Breast epithelium (tissue), 4 donors: ENCODE measurements around the gene SRGAP3. TPM values are rescaled to one million over a fixed set of nuclear protein-coding genes. Genes with fewer than 3 reads are reported as not detected.

Source experiments
- DNase-seq, 2 donors: peaks; one replicate each; pipeline ENCODE4 v3.0.0-alpha.2; 2019; ENCODE audit warnings: low spot score in 2 of 2
- H3K27ac ChIP-seq, 2 donors: fragments of 200-600 bp; sonication (generic) in 1 of 2; one replicate each; pipeline ENCODE4 v1.5.1; 2016 to 2019; ENCODE audit warnings: mild to moderate bottlenecking in 1 of 2
- H3K27me3 ChIP-seq, 2 donors: fragments of 200-600 bp; sonication (generic) in 1 of 2; one replicate each; pipeline versions ENCODE4 v1.5.1 to v1.6.0; 2017 to 2019; ENCODE audit warnings: control low read depth in 1 of 2, mild to moderate bottlenecking in 1 of 2
- H3K36me3 ChIP-seq: fragments of 200-600 bp; one replicate; pipeline ENCODE4 v1.5.1; 2019
- H3K4me1 ChIP-seq, 2 donors: fragments of 200-600 bp; sonication (generic); one replicate each; pipeline ENCODE4 v1.5.1; 2016 to 2019; ENCODE audit warnings: control low read depth in 1 of 2
- H3K4me3 ChIP-seq, 3 donors: fragments of 200-600 bp; sonication (generic); 1 replicate in 2 of 3; 2 replicates in 1 of 3; pipeline ENCODE4 v1.5.1; 2016 to 2019; ENCODE audit warnings: mild to moderate bottlenecking in 3 of 3, moderate library complexity in 2 of 3
- H3K9me3 ChIP-seq, 2 donors: fragments of 200-600 bp; sonication (generic) in 1 of 2; one replicate each; pipeline ENCODE4 v1.5.1; 2016 to 2019; ENCODE audit warnings: control low read depth in 1 of 2
- CTCF ChIP-seq, 3 donors: fragments of 450-650 bp; IDR thresholded peaks; one replicate each; pipeline ENCODE4 v1.5.1; 2016 to 2017; ENCODE audit warnings: antibody characterized with exemption in 3 of 3, mild to moderate bottlenecking in 3 of 3, moderate library complexity in 3 of 3
- POLR2A ChIP-seq: fragments of 450-650 bp; IDR thresholded peaks from one replicate; pipeline ENCODE4 v1.6.1; 2016; ENCODE audit warnings: antibody characterized with exemption, mild to moderate bottlenecking, moderate library complexity
- POLR2AphosphoS5 ChIP-seq, 3 donors: sonication (generic); formaldehyde crosslinking; IDR thresholded peaks; one replicate each; pipeline ENCODE4 v1.6.1; 2017; ENCODE audit warnings: antibody characterized with exemption in 3 of 3
- intact Hi-C: fragments of 100-400 bp; cut with DNase I; formaldehyde crosslinking; loops from one replicate; pipeline ENCODE4 v1.15.1; 2023; ENCODE audit warnings: low total_unique reads
- total RNA-seq, 3 donors: library from RNA; depleted of rRNA; stranded (reverse); fragments of >200 nt; gene quantifications; one replicate each; pipeline ENCODE4 v1.1.0, GENCODE V29; 2016

Gene SRGAP3
- total RNA-seq, 3 donors from 2014 or later, result 13.6 to 21.5 (median 19.0) TPM

DNA sequence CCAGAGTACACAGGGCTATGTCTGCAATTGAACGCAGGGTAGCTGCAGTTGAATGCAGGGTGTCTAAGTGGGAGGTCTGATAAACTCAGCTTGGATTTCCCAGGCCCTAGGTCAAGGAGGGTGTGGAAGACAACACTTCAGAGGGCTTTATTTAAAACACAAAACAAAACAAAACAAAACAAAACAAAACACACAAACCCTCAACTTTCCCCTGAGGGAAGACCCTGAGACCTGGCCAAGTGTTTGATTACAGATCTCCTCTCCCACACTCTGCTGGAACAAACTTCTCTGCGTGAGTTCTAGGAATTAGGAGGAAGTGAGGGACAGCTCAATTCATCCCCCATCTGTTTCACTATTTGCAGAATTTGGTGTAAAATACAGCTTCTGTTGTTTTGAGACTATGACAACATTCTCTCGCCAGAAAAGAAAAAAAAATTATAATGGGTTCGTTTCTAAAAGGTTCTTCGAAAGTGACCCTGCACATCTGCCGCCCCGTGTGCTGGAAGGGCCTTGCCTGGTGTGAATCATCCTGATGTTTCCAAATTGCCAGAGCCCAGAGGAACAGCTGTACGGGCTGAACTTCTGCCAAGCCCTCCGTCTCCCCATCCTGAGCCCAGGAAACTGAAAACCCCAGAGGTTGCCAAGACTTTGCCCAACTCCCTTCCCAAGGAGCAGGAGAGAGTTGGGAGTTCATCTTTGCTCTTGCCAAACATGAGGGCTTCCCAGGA, 212.9 kb downstream of the SRGAP3 start:
- no peak overlapping the region for H3K4me3 ChIP-seq
- no peaks in the 10 kb centered on the region for H3K9me3 ChIP-seq
- H3K4me1 ChIP-seq, result no peaks in the 10 kb centered on the region
- peak in 1 of 2 donors; percentile 24 for DNase-seq
- TF ChIP-seq POLR2AphosphoS5 (IDR thresholded peaks at IDR 0.05), result peak in 1 of 3 donors; percentile 33
- no peak for TF ChIP-seq CTCF (IDR thresholded peaks at IDR 0.05)
- TF ChIP-seq POLR2A, result no peak
- peak overlapping the region in 1 of 2 donors; percentile 9 for H3K27ac ChIP-seq
- no peaks in the 10 kb centered on the region for H3K27me3 ChIP-seq
- intact Hi-C loops, result no loop called here
- no peaks in the 10 kb centered on the region for H3K36me3 ChIP-seq

GRCh38 chr3:9035961-9036360, 213.5 kb downstream of the SRGAP3 start:
- H3K9me3 ChIP-seq, result no peaks in the 10 kb centered on the region
- no peak for TF ChIP-seq CTCF (IDR thresholded peaks at IDR 0.05)
- TF ChIP-seq POLR2A, result no peak
- TF ChIP-seq POLR2AphosphoS5 (IDR thresholded peaks at IDR 0.05), result no peak
- H3K27me3 ChIP-seq, result no peaks in the 10 kb centered on the region
- H3K36me3 ChIP-seq, result no peaks in the 10 kb centered on the region
- H3K27ac ChIP-seq, result no peak overlapping the region
- H3K4me1 ChIP-seq, result no peaks in the 10 kb centered on the region
- DNase-seq, result no peak
- H3K4me3 ChIP-seq, result no peak overlapping the region
- intact Hi-C loops, result no loop called here

DNA sequence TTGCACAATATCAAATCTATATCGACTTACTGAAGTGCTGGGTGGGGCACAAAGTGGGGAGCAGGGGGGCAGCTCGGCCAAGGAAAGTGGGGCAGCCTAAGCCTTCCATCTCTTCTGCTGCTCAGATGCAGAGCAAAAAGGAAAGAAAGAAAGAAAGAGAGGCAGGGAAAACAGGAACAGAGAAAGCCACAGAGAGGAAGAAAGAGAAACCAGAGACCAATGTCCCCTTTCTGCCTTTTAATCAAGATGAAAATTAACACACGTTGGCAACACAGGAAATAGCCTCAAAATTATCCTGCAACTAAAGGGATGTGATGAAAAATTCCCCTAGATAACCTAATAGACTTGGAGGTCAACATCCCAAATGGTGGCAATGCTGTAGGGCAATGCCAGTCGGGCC, 214.0 kb downstream of the SRGAP3 start:
- no peaks in the 10 kb centered on the region for H3K9me3 ChIP-seq
- no peaks in the 10 kb centered on the region for H3K4me1 ChIP-seq
- H3K4me3 ChIP-seq, result no peak overlapping the region
- intact Hi-C loops, result no loop called here
- no peak overlapping the region for H3K27ac ChIP-seq
- no peak for TF ChIP-seq CTCF (IDR thresholded peaks at IDR 0.05)
- no peak for TF ChIP-seq POLR2A
- H3K27me3 ChIP-seq, result no peaks in the 10 kb centered on the region
- H3K36me3 ChIP-seq, result no peaks in the 10 kb centered on the region
- DNase-seq, result no peak

GRCh38 chr3:9033867-9034266, 215.6 kb downstream of the SRGAP3 start:
- H3K4me3 ChIP-seq, result no peak overlapping the region
- no peak for TF ChIP-seq CTCF (IDR thresholded peaks at IDR 0.05)
- TF ChIP-seq POLR2AphosphoS5 (IDR thresholded peaks at IDR 0.05), result no peak
- TF ChIP-seq POLR2A, result no peak
- H3K9me3 ChIP-seq, result no peaks in the 10 kb centered on the region
- no peaks in the 10 kb centered on the region for H3K36me3 ChIP-seq
- H3K27ac ChIP-seq, result no peak overlapping the region
- intact Hi-C loops, result no loop called here
- no peaks in the 10 kb centered on the region for H3K27me3 ChIP-seq
- DNase-seq, result no peak
- no peaks in the 10 kb centered on the region for H3K4me1 ChIP-seq

GRCh38 chr3:9032231-9032777, 217.1 kb downstream of the SRGAP3 start:
- TF ChIP-seq CTCF (IDR thresholded peaks at IDR 0.05) (no peak), POLR2A (no peak), POLR2AphosphoS5 (IDR thresholded peaks at IDR 0.05) (no peak)
- no peaks in the 10 kb centered on the region for H3K27me3 ChIP-seq
- H3K4me3 ChIP-seq, result no peak overlapping the region
- H3K36me3 ChIP-seq, result no peaks in the 10 kb centered on the region
- no peak for DNase-seq
- intact Hi-C loops, result no loop called here
- no peaks in the 10 kb centered on the region for H3K4me1 ChIP-seq
- no peaks in the 10 kb centered on the region for H3K9me3 ChIP-seq
- H3K27ac ChIP-seq, result no peak overlapping the region
